Neutrophil (primary cell): ENCODE measurements around the gene SPTBN1.

Source experiments
- H3K27ac ChIP-seq: fragments of 200-600 bp; sonication (generic); 2 replicates; pipeline ENCODE4 v1.5.1; 2016; ENCODE audit warnings: mild to moderate bottlenecking, moderate library complexity
- H3K27me3 ChIP-seq: fragments of 200-600 bp; sonication (generic); 2 replicates; pipeline ENCODE4 v1.6.0; 2016; ENCODE audit warnings: mild to moderate bottlenecking
- H3K36me3 ChIP-seq: fragments of 200-600 bp; sonication (generic); 2 replicates; pipeline ENCODE4 v1.5.1; 2017
- H3K4me1 ChIP-seq, 2 experiments: fragments of 200-600 bp in 1 of 2; sonication (generic) in 1 of 2; 1 replicate in 1 of 2; 2 replicates in 1 of 2; pipeline versions ENCODE4 v1.5.1 to v1.6.1; 2013 to 2016; ENCODE audit warnings: low read depth in 1 of 2, low read length in 1 of 2, mild to moderate bottlenecking in 1 of 2, moderate library complexity in 1 of 2; ENCODE audit not compliant: control insufficient read depth in 1 of 2, insufficient read depth in 1 of 2
- H3K4me3 ChIP-seq, 2 experiments: fragments of 200-600 bp in 1 of 2; sonication (generic) in 1 of 2; 1 replicate in 1 of 2; 2 replicates in 1 of 2; pipeline ENCODE4 v1.5.1; 2013 to 2016; ENCODE audit warnings: low read depth in 1 of 2, low read length in 1 of 2, mild to moderate bottlenecking in 1 of 2, moderate library complexity in 1 of 2
- H3K9me3 ChIP-seq: fragments of 200-600 bp; sonication (generic); 2 replicates; pipeline ENCODE4 v1.5.1; 2016
- TF ChIP-seq, protein P1 (sequence below): fragments of 200-600 bp; sonication (generic); IDR thresholded peaks from 2 replicates; pipeline ENCODE4 v1.5.1; 2016; ENCODE audit warnings: antibody characterized with exemption

SPTBN1 gene

DNA sequence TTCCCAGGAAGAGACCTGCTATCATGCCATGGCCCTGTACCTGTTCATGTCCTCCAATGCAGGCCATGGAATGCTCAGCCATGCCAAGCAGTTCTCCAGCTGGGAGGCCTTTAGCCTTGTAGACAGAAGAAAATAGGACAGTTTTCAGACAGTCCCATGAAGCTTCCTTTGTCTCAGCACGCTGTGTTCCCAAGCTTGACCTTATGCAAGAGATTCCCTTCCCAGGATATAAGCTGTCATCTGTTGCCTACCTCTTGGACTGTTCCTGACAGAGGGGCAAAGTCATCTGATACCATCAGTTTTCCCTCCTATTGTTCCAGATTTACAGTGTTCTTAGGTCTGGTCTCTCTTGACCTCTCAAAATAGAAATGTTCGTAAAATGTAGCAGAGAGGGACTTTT lies 170.8 kb downstream of the SPTBN1 start:
- no peaks in the 10 kb centered on the region for H3K9me3 ChIP-seq

DNA sequence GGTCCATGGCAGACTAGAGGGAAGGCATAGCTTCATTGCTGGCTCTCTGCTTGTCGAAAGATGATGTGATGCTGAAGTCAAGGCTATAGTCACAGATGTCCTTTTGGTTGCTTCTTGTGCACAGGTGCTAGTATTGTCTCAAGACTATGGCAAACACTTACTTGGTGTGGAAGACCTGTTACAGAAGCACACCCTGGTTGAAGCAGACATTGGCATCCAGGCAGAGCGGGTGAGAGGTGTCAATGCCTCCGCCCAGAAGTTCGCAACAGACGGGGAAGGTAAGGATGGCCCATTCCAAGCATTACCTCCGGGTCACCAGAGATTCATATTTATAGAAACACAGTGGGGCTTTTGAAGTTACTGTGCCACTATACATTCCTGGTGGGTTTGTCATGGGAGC lies 171.8 kb downstream of the SPTBN1 start:
- Histone ChIP-seq H3K9me3 (no peaks in the 10 kb centered on the region), H3K4me1 (no peaks in the 10 kb centered on the region), H3K36me3 (peaks cover 100% of the 10 kb centered on the region), H3K27me3 (no peaks in the 10 kb centered on the region), H3K4me3 (no peak overlapping the region), H3K27ac (no peak overlapping the region)
- TF ChIP-seq, protein P1, sequence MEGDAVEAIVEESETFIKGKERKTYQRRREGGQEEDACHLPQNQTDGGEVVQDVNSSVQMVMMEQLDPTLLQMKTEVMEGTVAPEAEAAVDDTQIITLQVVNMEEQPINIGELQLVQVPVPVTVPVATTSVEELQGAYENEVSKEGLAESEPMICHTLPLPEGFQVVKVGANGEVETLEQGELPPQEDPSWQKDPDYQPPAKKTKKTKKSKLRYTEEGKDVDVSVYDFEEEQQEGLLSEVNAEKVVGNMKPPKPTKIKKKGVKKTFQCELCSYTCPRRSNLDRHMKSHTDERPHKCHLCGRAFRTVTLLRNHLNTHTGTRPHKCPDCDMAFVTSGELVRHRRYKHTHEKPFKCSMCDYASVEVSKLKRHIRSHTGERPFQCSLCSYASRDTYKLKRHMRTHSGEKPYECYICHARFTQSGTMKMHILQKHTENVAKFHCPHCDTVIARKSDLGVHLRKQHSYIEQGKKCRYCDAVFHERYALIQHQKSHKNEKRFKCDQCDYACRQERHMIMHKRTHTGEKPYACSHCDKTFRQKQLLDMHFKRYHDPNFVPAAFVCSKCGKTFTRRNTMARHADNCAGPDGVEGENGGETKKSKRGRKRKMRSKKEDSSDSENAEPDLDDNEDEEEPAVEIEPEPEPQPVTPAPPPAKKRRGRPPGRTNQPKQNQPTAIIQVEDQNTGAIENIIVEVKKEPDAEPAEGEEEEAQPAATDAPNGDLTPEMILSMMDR, result no peak

More for the DNA sequence above, 170.8 kb downstream of the SPTBN1 start:
- H3K4me3 ChIP-seq, result no peak overlapping the region
- no peaks in the 10 kb centered on the region for H3K4me1 ChIP-seq
- no peak overlapping the region for H3K27ac ChIP-seq
- TF ChIP-seq, protein P1, result no peak
- no peaks in the 10 kb centered on the region for H3K27me3 ChIP-seq
- H3K36me3 ChIP-seq, result peaks cover 99% of the 10 kb centered on the region

DNA sequence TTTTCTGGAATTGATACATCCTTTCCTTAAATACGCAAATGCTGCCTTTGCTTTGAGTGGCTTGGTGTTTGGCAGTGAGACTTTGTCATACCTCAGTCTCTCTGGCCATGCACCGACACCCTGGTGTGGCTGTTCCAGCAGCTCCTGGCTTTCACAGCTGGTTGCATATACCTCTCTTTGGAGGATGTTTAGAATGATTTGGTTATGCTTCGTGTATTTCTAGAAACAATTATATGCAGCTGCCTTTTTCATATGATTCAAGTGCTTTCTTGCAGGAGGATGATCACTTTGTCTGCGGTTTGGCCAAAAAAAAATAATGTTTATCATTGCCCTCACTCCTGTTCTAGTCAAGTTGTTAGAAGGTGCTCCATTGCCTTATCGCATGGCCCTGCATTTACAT lies 172.3 kb downstream of the SPTBN1 start:
- no peaks in the 10 kb centered on the region for H3K9me3 ChIP-seq
- H3K27me3 ChIP-seq, result no peaks in the 10 kb centered on the region
- TF ChIP-seq, protein P1, result no peak
- H3K4me1 ChIP-seq, result no peaks in the 10 kb centered on the region
- peaks cover 100% of the 10 kb centered on the region for H3K36me3 ChIP-seq
- no peak overlapping the region for H3K27ac ChIP-seq
- H3K4me3 ChIP-seq, result no peak overlapping the region

DNA sequence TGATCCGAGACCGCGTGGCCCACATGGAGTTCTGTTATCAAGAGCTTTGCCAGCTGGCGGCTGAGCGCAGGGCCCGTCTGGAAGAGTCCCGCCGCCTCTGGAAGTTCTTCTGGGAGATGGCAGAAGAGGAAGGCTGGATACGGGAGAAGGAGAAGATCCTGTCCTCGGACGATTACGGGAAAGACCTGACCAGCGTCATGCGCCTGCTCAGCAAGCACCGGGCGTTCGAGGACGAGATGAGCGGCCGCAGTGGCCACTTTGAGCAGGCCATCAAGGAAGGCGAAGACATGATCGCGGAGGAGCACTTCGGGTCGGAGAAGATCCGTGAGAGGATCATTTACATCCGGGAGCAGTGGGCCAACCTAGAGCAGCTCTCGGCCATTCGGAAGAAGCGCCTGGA lies 172.8 kb downstream of the SPTBN1 start:
- TF ChIP-seq, protein P1, result no peak
- H3K36me3 ChIP-seq, result peaks cover 100% of the 10 kb centered on the region

DNA sequence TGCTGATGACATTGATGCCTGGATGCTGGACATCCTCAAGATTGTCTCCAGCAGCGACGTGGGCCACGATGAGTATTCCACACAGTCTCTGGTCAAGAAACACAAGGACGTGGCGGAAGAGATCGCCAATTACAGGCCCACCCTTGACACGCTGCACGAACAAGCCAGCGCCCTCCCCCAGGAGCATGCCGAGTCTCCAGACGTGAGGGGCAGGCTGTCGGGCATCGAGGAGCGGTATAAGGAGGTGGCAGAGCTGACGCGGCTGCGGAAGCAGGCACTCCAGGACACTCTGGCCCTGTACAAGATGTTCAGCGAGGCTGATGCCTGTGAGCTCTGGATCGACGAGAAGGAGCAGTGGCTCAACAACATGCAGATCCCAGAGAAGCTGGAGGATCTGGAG lies 173.3 kb downstream of the SPTBN1 start:
- no peaks in the 10 kb centered on the region for H3K4me1 ChIP-seq
- H3K27ac ChIP-seq, result no peak overlapping the region
- no peaks in the 10 kb centered on the region for H3K9me3 ChIP-seq
- H3K4me3 ChIP-seq, result no peak overlapping the region
- peaks cover 100% of the 10 kb centered on the region for H3K36me3 ChIP-seq
- TF ChIP-seq, protein P1, result no peak
- H3K27me3 ChIP-seq, result no peaks in the 10 kb centered on the region

More for the DNA sequence above, 172.8 kb downstream of the SPTBN1 start:
- Histone ChIP-seq H3K4me1 (no peaks in the 10 kb centered on the region), H3K27ac (no peak overlapping the region), H3K9me3 (no peaks in the 10 kb centered on the region), H3K4me3 (no peak overlapping the region), H3K27me3 (no peaks in the 10 kb centered on the region)
